Aorta (tissue), 5 donors: ENCODE results near the gene TP73. TPM values are rescaled to one million over a fixed set of nuclear protein-coding genes. Genes with fewer than 3 reads are reported as not detected.

Experiments used
- ATAC-seq: fragments of 200-7000 bp; cut with Tn5 transposase; one replicate; pipeline ENCODE4 v1.9.1; 2022; ENCODE audit warnings: moderate library complexity; ENCODE audit not compliant: low FRiP score
- DNase-seq, 2 donors: peaks; one replicate each; pipeline ENCODE4 v3.0.0-alpha.2; 2020
- H3K27ac ChIP-seq, 2 donors: one replicate each; pipeline ENCODE4 v1.5.1; 2013; ENCODE audit warnings: low read length in 2 of 2, mild to moderate bottlenecking in 2 of 2, moderate library complexity in 2 of 2, control low read depth in 1 of 2, inconsistent platforms in 1 of 2, low read depth in 1 of 2
- H3K27me3 ChIP-seq, 2 donors: one replicate each; pipeline ENCODE4 v1.6.1; 2013; ENCODE audit warnings: control low read depth in 1 of 2, low read length in 1 of 2, mild to moderate bottlenecking in 1 of 2, moderate library complexity in 1 of 2; ENCODE audit not compliant: insufficient read depth in 2 of 2, control insufficient read depth in 1 of 2
- H3K36me3 ChIP-seq, 2 donors: one replicate each; pipeline ENCODE4 v1.6.1; 2013; ENCODE audit warnings: control low read depth in 1 of 2, low read length in 1 of 2, mild to moderate bottlenecking in 1 of 2; ENCODE audit not compliant: insufficient read depth in 2 of 2, control insufficient read depth in 1 of 2
- H3K4me1 ChIP-seq, 2 donors: one replicate each; pipeline ENCODE4 v1.6.1; 2013; ENCODE audit warnings: low read length in 2 of 2, control low read depth in 1 of 2, mild to moderate bottlenecking in 1 of 2, moderate library complexity in 1 of 2; ENCODE audit not compliant: insufficient read depth in 2 of 2, control insufficient read depth in 1 of 2
- H3K4me3 ChIP-seq, 2 donors: one replicate each; pipeline ENCODE4 v1.5.1; 2013; ENCODE audit warnings: low read length in 2 of 2, control low read depth in 1 of 2, mild to moderate bottlenecking in 1 of 2
- H3K9me3 ChIP-seq: one replicate; pipeline ENCODE4 v1.6.1; 2013; ENCODE audit warnings: mild to moderate bottlenecking, low read length; ENCODE audit not compliant: control insufficient read depth
- WGBS, 2 donors: extraction: QIAGEN DNeasy Blood & Tissue Kit; methylation state at CpG; one replicate each; pipeline ENCODE4 v1.1.7; 2013; 5-methylcytosine and 5-hydroxymethylcytosine counted together
- intact Hi-C, 2 donors: fragments of 100-400 bp; cut with DNase I; formaldehyde crosslinking; loops; one replicate each; pipeline versions ENCODE4 v1.14.2 to v1.15.0; 2022
- polyA plus RNA-seq, 2 donors: library from polyadenylated mRNA; stranded (reverse); fragments of 200-250 nt; gene quantifications; one replicate each; pipeline ENCODE4 v1.2.3, GENCODE V29; 2013
- total RNA-seq, 2 donors: library from RNA; stranded (reverse); fragmentation: NEBNext Ultra II Directional; extraction: Animal tissue kit (Norgen Biotek cat#: 25700); gene quantifications; one replicate each; pipeline ENCODE4 v1.2.1, GENCODE V29; 2021
- donor health status: healthy with polysubstance abuse.
- donor health status: Bipolar disorder and iron deficiency.
- donor health status: DM: no; HTN: no; CAD: no.
- donor health status: DM: no; HTN: no; CAD: no.
- donor health status: DM: yes; HTN: yes; CAD: no.

Gene TP73
- total and polyA plus RNA-seq, 4 donors: 0.18 to 0.38 TPM; not detected in 2

GRCh38 chr1:3752400-3752945 lies 100.2 kb downstream of the TP73 start, which contains the start of gene CCDC27:
Gene CCDC27 (plus strand): TSS chr1:3752450. CDS start chr1:3752482, 32 bp downstream.
- intact Hi-C loops: no loop called here
- H3K27ac ChIP-seq: no peak within 1 kb of the TSS
- H3K36me3 ChIP-seq: no peaks in the 10 kb centered on the region
- H3K9me3 ChIP-seq: no peaks in the 10 kb centered on the region
- DNase-seq: no peak
- H3K27me3 ChIP-seq: no peaks in the 10 kb centered on the region
- H3K4me1 ChIP-seq: no peaks in the 10 kb centered on the region
- H3K4me3 ChIP-seq: no peak within 1 kb of the TSS
- WGBS, 2 donors: 83 to 85% methylated on average over 17 of the region's 17 CpGs
- ATAC-seq: no peak

- H3K4me3 ChIP-seq: no peak overlapping the region
- H3K36me3 ChIP-seq: no peaks in the 10 kb centered on the region
- H3K4me1 ChIP-seq: no peaks in the 10 kb centered on the region
- H3K27me3 ChIP-seq: no peaks in the 10 kb centered on the region
- no peak overlapping the region for H3K27ac ChIP-seq
- ATAC-seq (no peak), DNase-seq (no peak)
- WGBS, 2 donors: 83 to 87% methylated on average over 20 of the region's 20 CpGs
- H3K9me3 ChIP-seq: no peaks in the 10 kb centered on the region
- intact Hi-C loops: no loop called here
These were observed 101.5 kb downstream of the TP73 start for GRCh38 chr1:3753656-3754454.

GRCh38 chr1:3756394-3756793 lies 104.1 kb downstream of the TP73 start:
- ATAC-seq: no peak
- Histone ChIP-seq H3K27ac (no peak overlapping the region), H3K36me3 (no peaks in the 10 kb centered on the region), H3K4me3 (no peak overlapping the region), H3K27me3 (no peaks in the 10 kb centered on the region), H3K4me1 (no peaks in the 10 kb centered on the region), H3K9me3 (peaks cover 1% of the 10 kb centered on the region)
- no peak for DNase-seq
- intact Hi-C loops: no loop called here
- 80 to 82% methylated on average over 21 of the region's 21 CpGs for WGBS, 2 donors

GRCh38 chr1:3759164-3759563 lies 106.8 kb downstream of the TP73 start:
- 82 to 83% methylated on average over 6 of the region's 6 CpGs for WGBS, 2 donors
- intact Hi-C loops: no loop called here
- Histone ChIP-seq H3K4me1 (no peaks in the 10 kb centered on the region), H3K36me3 (no peaks in the 10 kb centered on the region), H3K27ac (no peak overlapping the region), H3K9me3 (peaks cover 1% of the 10 kb centered on the region), H3K4me3 (no peak overlapping the region), H3K27me3 (no peaks in the 10 kb centered on the region)
- DNase-seq (no peak), ATAC-seq (no peak)

- DNase-seq: no peak
- no peaks in the 10 kb centered on the region for H3K36me3 ChIP-seq
- no peak overlapping the region for H3K4me3 ChIP-seq
- H3K27ac ChIP-seq: no peak overlapping the region
- H3K27me3 ChIP-seq: no peaks in the 10 kb centered on the region
- no peak for ATAC-seq
- 43 to 51% methylated on average over 6 of the region's 6 CpGs for WGBS, 2 donors
- intact Hi-C loops: no loop called here
- peaks cover 1% of the 10 kb centered on the region for H3K9me3 ChIP-seq
- H3K4me1 ChIP-seq: no peaks in the 10 kb centered on the region
These were observed 107.5 kb downstream of the TP73 start for GRCh38 chr1:3759796-3760195.

- ATAC-seq (no peak), DNase-seq (no peak)
- H3K4me1 ChIP-seq: no peaks in the 10 kb centered on the region
- no peaks in the 10 kb centered on the region for H3K27me3 ChIP-seq
- 83 to 84% methylated on average over 17 of the region's 17 CpGs for WGBS, 2 donors
- H3K27ac ChIP-seq: no peak overlapping the region
- H3K36me3 ChIP-seq: no peaks in the 10 kb centered on the region
- intact Hi-C loops: no loop called here
- no peak overlapping the region for H3K4me3 ChIP-seq
- H3K9me3 ChIP-seq: peaks cover 1% of the 10 kb centered on the region
These were observed 109.1 kb downstream of the TP73 start for GRCh38 chr1:3761296-3762010.

- no peak for DNase-seq
- ATAC-seq: no peak
- 78 to 83% methylated on average over 14 to 15 of the region's 15 CpGs for WGBS, 2 donors
- intact Hi-C loops: no loop called here
- Histone ChIP-seq H3K4me1 (no peaks in the 10 kb centered on the region), H3K9me3 (peaks cover 1% of the 10 kb centered on the region), H3K36me3 (no peaks in the 10 kb centered on the region), H3K4me3 (no peak overlapping the region), H3K27me3 (no peaks in the 10 kb centered on the region), H3K27ac (no peak overlapping the region)
These were observed 110.0 kb downstream of the TP73 start for GRCh38 chr1:3762151-3762872.

GRCh38 chr1:3762873-3763228 lies 110.5 kb downstream of the TP73 start:
- Histone ChIP-seq H3K36me3 (no peaks in the 10 kb centered on the region), H3K4me1 (no peaks in the 10 kb centered on the region), H3K4me3 (no peak overlapping the region), H3K27ac (no peak overlapping the region), H3K27me3 (no peaks in the 10 kb centered on the region), H3K9me3 (peaks cover 1% of the 10 kb centered on the region)
- DNase-seq (no peak), ATAC-seq (no peak)
- intact Hi-C loops: no loop called here
- WGBS, 2 donors: 82 to 84% methylated on average over 10 to 12 of the region's 12 CpGs
